Astrocyte (in vitro differentiated cells and primary cell): ENCODE measurements around the gene ABHD17A.

Source experiments
- EZH2 ChIP-seq: IDR thresholded peaks from 2 replicates; pipeline ENCODE4 v1.6.1; 2012; ENCODE audit warnings: mild to moderate bottlenecking, low read length, inconsistent platforms; ENCODE audit not compliant: insufficient read depth
- TF ChIP-seq, protein P1 (sequence below): IDR thresholded peaks from 2 replicates; pipeline ENCODE4 v1.5.1; 2011; ENCODE audit warnings: low read depth, mild to moderate bottlenecking, inconsistent platforms, low read length, moderate library complexity; ENCODE audit not compliant: insufficient read depth

DNA sequence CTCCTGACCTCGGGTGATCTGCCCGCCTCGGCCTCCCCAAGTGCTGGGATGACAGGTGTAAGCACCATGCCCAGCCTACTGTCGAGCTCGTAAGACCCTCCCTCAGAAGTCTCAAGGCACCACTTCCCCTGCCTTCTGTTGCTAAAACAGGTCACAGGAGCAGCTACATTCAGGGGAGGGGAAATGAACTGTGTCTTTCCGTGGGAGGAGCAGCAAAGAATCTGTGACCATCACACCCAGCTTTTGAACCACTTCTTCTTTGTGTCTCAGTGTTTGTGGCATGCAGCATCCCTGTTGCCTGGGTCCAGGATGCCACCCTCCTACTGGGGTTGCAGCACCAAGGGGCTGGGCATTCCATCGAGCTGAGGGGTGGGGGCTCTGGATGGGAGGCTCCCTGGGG, 47.9 kb upstream of the ABHD17A start:
- TF ChIP-seq, protein P1, sequence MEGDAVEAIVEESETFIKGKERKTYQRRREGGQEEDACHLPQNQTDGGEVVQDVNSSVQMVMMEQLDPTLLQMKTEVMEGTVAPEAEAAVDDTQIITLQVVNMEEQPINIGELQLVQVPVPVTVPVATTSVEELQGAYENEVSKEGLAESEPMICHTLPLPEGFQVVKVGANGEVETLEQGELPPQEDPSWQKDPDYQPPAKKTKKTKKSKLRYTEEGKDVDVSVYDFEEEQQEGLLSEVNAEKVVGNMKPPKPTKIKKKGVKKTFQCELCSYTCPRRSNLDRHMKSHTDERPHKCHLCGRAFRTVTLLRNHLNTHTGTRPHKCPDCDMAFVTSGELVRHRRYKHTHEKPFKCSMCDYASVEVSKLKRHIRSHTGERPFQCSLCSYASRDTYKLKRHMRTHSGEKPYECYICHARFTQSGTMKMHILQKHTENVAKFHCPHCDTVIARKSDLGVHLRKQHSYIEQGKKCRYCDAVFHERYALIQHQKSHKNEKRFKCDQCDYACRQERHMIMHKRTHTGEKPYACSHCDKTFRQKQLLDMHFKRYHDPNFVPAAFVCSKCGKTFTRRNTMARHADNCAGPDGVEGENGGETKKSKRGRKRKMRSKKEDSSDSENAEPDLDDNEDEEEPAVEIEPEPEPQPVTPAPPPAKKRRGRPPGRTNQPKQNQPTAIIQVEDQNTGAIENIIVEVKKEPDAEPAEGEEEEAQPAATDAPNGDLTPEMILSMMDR: no peak
- TF ChIP-seq EZH2: no peak
